Activated T-cell treated with anti-CD3 and anti-CD28 coated beads, Interleukin-2, amount 50 U/mL, for 72 hours (primary cell): ENCODE results near the gene RAB15. TPM values are rescaled to one million over a fixed set of nuclear protein-coding genes. Genes with fewer than 3 reads are reported as not detected.

Source experiments
- ATAC-seq, 2 donors: fragments of 150-1000 bp; cut with Tn5 transposase; replicated peaks in 1 of 2; 2 replicates each; pipeline ENCODE4 v1.10.0; 2021; ENCODE audit warnings: moderate library complexity in 2 of 2, mild to moderate bottlenecking in 1 of 2
- DNase-seq, 2 donors: peaks; one replicate each; pipeline ENCODE4 v3.0.0; 2021 to 2022; ENCODE audit warnings: mixed read lengths in 1 of 2
- H3K27ac Mint-ChIP-seq: one replicate; pipeline ENCODE4 v1.8.0; 2022; ENCODE audit warnings: mild to moderate bottlenecking, moderate library complexity, mixed read lengths
- H3K27me3 Mint-ChIP-seq: one replicate; pipeline ENCODE4 v1.8.0; 2022; ENCODE audit warnings: low read depth, mixed read lengths
- H3K36me3 Mint-ChIP-seq, 2 donors: one replicate each; pipeline ENCODE4 v1.8.0; 2022; ENCODE audit warnings: mixed read lengths in 2 of 2, mild to moderate bottlenecking in 1 of 2; ENCODE audit not compliant: insufficient read depth in 2 of 2
- H3K4me1 Mint-ChIP-seq: one replicate; pipeline ENCODE4 v1.8.0; 2022; ENCODE audit warnings: low read depth, mixed read lengths
- H3K4me3 Mint-ChIP-seq, 2 donors: one replicate each; pipeline ENCODE4 v1.8.0; 2022; ENCODE audit warnings: mild to moderate bottlenecking in 2 of 2, mixed read lengths in 2 of 2, moderate library complexity in 2 of 2
- H3K9me3 Mint-ChIP-seq, 2 donors: one replicate each; pipeline ENCODE4 v1.8.0; 2022; ENCODE audit warnings: mixed read lengths in 2 of 2
- total RNA-seq, 2 donors: library from RNA; stranded (reverse); gene quantifications; one replicate each; pipeline ENCODE4 v1.2.3, GENCODE V29; 2022

Gene RAB15
- total RNA-seq, 2 donors from 2014 or later = 4.4 to 6.0 TPM

DNA sequence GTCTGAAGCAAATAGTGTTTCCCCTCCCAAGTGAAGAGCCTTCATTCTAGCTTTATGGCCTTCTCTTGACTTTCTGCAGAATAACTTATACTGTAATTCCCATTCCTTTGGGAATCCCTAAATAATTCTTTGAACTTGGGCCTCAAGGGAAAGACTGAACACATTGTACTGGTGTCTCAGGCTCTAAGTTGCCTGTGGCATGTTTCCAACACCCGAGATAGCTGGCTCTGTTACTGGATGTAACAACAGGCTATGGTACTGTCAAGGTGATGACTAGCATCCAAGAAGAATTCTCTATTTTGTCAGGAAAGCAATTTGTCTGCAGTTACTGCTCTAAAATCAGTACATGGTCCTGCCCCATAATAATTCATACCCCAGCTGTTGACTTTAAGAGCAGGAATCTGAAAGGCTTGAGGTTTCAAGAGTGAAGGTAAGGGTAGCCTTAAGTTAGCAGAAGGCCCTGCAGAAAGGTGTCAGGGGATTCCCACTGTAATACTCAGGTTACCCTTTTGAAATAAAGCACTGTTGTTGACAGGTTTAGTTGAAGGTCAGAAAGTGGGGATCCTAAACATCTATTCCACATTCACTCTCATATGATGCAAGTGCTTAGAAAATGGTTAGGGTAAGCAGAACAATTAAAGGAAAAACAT lies 34.8 kb downstream of the RAB15 start:
- DNase-seq = no peak
- Mint-ChIP-seq H3K4me1 (peaks cover 54% of the 10 kb centered on the region), H3K9me3 (no peaks in the 10 kb centered on the region), H3K27ac (peak overlapping the region; percentile 84), H3K27me3 (no peaks in the 10 kb centered on the region), H3K36me3 (peaks cover 3 to 20% of the 10 kb centered on the region in 2 donors), H3K4me3 (peak overlapping the region in 1 of 2 donors; percentile 5)
- no peak for ATAC-seq

DNA sequence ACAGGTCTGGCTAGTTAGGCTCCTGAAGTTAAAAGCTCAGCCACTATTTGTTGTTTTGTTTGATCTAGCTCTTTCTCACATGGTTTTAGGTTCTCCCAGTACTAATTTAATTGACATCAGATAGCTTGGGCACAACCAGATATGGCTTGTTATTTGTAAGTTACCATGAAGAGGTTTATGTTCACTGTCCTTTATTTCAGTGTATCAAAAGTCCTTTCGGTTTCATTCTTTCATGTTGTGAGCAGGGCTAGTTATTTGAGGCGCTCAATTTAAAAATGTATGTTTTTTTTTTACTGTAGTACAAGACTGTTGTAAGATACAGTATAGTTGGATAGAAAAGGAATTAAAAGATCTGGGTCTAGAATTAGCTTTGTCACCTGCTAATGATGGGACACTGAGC lies 36.6 kb downstream of the RAB15 start:
- no peaks in the 10 kb centered on the region for H3K27me3 Mint-ChIP-seq
- H3K36me3 Mint-ChIP-seq = peaks cover 3 to 25% of the 10 kb centered on the region in 2 donors
- ATAC-seq (no peak), DNase-seq (no peak)
- peak overlapping the region; percentile 86 for H3K27ac Mint-ChIP-seq
- peak overlapping the region in 1 of 2 donors; percentile 82 for H3K4me3 Mint-ChIP-seq
- no peaks in the 10 kb centered on the region for H3K9me3 Mint-ChIP-seq
- H3K4me1 Mint-ChIP-seq = peaks cover 54% of the 10 kb centered on the region

GRCh38 chr14:64934338-64934929 lies 37.7 kb downstream of the RAB15 start:
- no peaks in the 10 kb centered on the region for H3K9me3 Mint-ChIP-seq
- ATAC-seq (no peak), DNase-seq (no peak)
- peaks cover 46% of the 10 kb centered on the region for H3K4me1 Mint-ChIP-seq
- peak overlapping the region; percentile 34 for H3K27ac Mint-ChIP-seq
- H3K27me3 Mint-ChIP-seq = no peaks in the 10 kb centered on the region
- H3K36me3 Mint-ChIP-seq = peaks cover 3 to 23% of the 10 kb centered on the region in 2 donors
- no peak overlapping the region for H3K4me3 Mint-ChIP-seq

GRCh38 chr14:64932231-64932630 lies 39.9 kb downstream of the RAB15 start:
- Mint-ChIP-seq H3K27me3 (no peaks in the 10 kb centered on the region), H3K27ac (no peak overlapping the region), H3K9me3 (no peaks in the 10 kb centered on the region), H3K4me3 (no peak overlapping the region), H3K4me1 (peaks cover 26% of the 10 kb centered on the region), H3K36me3 (peaks cover 3 to 15% of the 10 kb centered on the region in 2 donors)
- DNase-seq (no peak), ATAC-seq (no peak)

DNA sequence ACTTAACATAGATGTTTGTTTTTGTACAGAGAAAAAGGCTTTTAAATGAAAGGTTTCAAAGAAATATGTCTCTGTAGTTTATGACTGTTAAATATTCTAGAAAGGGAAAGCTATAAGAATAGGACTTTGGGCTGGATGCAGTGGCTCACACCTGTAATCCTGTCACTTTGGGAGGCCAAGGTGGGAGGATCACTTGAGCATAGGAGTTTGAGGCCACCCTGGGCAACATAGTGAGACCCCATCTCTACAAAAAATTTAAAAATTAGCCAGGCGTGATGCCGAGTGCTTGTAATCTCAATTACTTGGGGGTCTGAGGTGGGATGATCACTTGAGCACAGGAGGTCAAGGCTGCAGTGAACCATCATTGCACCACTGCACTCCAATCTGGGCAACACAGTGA lies 41.0 kb downstream of the RAB15 start:
- no peak for ATAC-seq
- H3K36me3 Mint-ChIP-seq = peaks cover 3 to 22% of the 10 kb centered on the region in 2 donors
- peak overlapping the region; percentile 87 for H3K27ac Mint-ChIP-seq
- H3K4me3 Mint-ChIP-seq = no peak overlapping the region
- H3K4me1 Mint-ChIP-seq = peaks cover 21% of the 10 kb centered on the region
- H3K27me3 Mint-ChIP-seq = no peaks in the 10 kb centered on the region
- no peak for DNase-seq
- no peaks in the 10 kb centered on the region for H3K9me3 Mint-ChIP-seq

DNA sequence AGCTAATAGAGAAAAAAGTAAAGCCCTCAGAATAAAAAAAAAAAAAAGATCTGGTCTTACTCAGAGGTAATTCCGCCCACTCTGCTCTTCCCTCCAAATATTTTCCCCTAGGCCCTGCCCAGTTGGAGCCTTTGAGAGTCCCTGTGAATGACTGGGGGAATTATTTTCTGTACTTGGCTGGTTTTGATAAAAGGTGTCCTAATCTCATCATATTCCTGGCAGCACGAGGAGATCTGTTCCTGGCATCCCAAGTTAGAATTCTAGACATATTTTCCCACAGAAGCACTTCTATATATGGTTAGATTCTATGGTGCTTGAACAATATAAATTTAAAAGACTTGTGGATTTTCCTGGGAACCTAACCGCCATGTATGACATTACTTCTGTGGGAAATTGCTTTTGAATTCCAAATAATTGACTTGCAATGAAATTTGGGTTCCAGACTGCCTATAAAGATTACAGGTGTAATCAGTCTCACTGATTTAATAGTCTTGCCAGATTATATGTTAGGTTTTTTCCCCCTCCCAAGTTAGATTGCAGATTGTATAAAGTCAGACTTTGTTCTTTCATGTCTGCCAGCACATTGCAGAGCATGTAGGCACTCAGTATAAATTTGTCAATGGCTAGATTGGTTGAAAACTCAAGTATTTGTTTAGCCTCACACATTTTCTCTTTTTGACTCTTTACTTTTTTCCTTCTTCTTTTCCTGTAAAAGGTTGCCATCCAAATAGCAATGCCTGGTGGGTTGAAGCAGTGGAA lies 41.9 kb downstream of the RAB15 start:
- H3K9me3 Mint-ChIP-seq = no peaks in the 10 kb centered on the region
- peaks cover 2 to 27% of the 10 kb centered on the region in 2 donors for H3K36me3 Mint-ChIP-seq

GRCh38 chr14:64929014-64929359 lies 43.1 kb downstream of the RAB15 start:
- no peak overlapping the region for H3K27ac Mint-ChIP-seq
- H3K27me3 Mint-ChIP-seq = no peaks in the 10 kb centered on the region
- no peaks in the 10 kb centered on the region for H3K9me3 Mint-ChIP-seq
- peaks cover 1 to 22% of the 10 kb centered on the region in 2 donors for H3K36me3 Mint-ChIP-seq
- DNase-seq (no peak), ATAC-seq (no peak)
- H3K4me3 Mint-ChIP-seq = no peak overlapping the region
- H3K4me1 Mint-ChIP-seq = peaks cover 14% of the 10 kb centered on the region

More for the DNA sequence above, 41.9 kb downstream of the RAB15 start:
- Mint-ChIP-seq H3K4me1 (peaks cover 22% of the 10 kb centered on the region), H3K27ac (peak overlapping the region; percentile 87), H3K4me3 (no peak overlapping the region), H3K27me3 (no peaks in the 10 kb centered on the region)
- DNase-seq (no peak), ATAC-seq (no peak)

DNA sequence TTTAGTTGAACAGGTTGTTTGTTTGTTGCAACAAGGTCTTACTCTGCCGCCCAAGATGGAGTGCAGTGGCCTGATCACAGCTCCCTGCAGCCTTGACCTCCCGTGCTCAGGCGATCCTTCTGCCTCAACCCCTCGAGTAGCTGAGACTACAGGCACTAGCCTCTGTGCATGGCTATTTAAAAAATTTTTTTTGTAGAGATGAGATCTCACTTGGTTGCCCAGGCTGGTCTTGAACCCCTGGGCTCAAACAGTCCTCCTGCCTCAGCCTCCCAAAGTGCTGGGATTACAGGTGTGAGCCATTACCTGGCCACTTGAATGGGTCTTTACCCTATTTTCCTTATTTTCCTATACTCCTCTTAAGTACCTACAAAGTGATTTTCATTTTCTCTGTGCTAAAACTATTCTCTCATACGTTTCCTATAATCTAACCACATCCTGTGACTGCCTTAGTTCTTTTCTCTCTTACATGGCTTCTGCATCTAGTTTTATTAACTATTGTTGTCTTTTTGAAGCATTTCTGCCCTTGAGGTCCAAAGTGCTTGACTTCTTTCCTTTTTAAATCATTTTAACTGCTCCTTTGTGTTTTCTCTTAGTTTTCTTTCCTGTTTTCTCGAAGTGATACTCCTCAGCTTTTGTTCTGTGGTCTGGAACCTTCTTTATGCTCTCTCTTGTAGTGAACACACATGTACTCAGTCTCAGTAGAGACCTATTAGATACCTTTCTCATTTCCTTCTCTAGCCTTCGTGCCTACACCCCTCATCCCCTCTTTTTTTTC lies 43.7 kb downstream of the RAB15 start:
- ATAC-seq (peak; percentile 72 to 82), DNase-seq (no peak)
- peaks cover 18% of the 10 kb centered on the region for H3K4me1 Mint-ChIP-seq
- peaks cover 1 to 24% of the 10 kb centered on the region in 2 donors for H3K36me3 Mint-ChIP-seq
- no peaks in the 10 kb centered on the region for H3K9me3 Mint-ChIP-seq
- no peak overlapping the region for H3K27ac Mint-ChIP-seq
- no peaks in the 10 kb centered on the region for H3K27me3 Mint-ChIP-seq
- no peak overlapping the region for H3K4me3 Mint-ChIP-seq

DNA sequence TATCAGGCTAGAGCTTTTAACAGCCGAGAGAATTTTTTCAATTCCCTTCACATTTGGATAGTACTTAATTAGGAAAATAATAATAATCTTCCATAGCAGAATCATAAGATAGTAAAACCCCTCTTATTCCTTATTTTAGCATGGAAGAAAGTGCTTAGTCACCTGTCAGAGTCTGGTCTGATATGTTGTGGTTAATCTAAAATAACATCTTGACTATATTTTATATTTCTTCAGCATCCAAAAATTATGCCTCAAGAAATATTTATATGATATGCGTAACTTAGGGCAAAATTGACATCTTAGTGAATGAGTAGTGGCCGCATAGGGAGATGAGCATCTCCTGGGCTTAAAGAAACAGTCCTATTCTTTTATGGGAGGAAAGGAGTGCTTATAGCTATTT lies 45.1 kb downstream of the RAB15 start:
- Mint-ChIP-seq H3K9me3 (no peaks in the 10 kb centered on the region), H3K36me3 (peaks cover 1 to 24% of the 10 kb centered on the region in 2 donors), H3K4me3 (no peak overlapping the region), H3K27me3 (no peaks in the 10 kb centered on the region), H3K4me1 (peaks cover 23% of the 10 kb centered on the region), H3K27ac (peak overlapping the region; percentile 92)
- no peak for DNase-seq
- no peak for ATAC-seq

DNA sequence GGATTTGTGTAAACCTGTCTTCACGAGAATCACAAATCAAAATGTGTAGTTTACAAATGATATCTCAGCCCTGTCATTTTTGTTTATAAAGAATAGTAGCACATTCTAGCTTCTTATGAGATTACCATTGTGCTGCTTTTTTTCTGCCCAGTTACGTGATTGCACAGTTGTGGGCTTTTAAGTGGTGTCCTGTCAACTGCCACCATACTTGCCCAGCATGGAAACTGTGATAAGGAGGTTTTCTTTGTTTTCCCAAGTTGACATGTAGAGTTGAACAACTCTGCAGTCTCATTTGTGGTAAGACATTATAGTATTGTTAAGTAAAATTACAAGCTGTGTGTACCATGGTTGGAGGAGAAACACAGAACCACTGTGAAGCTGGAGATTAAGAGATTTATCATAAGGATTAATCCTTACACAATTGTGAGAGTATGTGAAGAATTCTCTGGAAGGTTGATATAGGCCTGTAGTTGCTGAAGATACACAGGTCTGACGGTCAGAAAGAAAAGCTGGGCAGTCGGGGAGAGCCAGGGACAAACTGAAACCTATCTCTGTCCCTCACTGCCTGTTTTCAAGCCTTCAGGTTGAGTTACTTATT lies 45.6 kb downstream of the RAB15 start:
- H3K27me3 Mint-ChIP-seq = no peaks in the 10 kb centered on the region
- H3K4me1 Mint-ChIP-seq = peaks cover 29% of the 10 kb centered on the region
- peaks cover 1 to 24% of the 10 kb centered on the region in 2 donors for H3K36me3 Mint-ChIP-seq
- peak overlapping the region; percentile 92 for H3K27ac Mint-ChIP-seq
- H3K4me3 Mint-ChIP-seq = peak overlapping the region in 1 of 2 donors; percentile 43
- no peaks in the 10 kb centered on the region for H3K9me3 Mint-ChIP-seq
- DNase-seq (no peak), ATAC-seq (peak in 1 of 2 donors; percentile 40)

DNA sequence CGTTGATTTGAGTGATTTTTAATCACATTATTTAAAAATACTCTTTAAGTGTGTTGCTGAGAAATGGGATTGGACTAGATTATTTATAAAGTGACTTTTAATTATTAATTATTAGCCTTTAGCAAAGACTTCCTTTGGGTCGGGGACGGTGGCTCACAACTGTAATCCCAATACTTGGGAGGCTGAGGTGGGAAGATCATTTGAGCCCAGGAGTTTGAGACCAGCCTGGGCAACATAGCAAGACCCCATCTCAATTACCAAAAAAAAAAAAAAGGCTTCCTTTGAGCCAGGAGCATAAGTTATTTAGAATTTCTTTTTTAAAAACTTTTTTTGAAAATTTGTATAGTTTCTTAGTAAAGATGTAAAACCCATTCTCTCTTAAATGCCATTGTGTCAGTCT lies 49.1 kb downstream of the RAB15 start:
- ATAC-seq (no peak), DNase-seq (no peak)
- H3K4me1 Mint-ChIP-seq = peaks cover 61% of the 10 kb centered on the region
- H3K9me3 Mint-ChIP-seq = no peaks in the 10 kb centered on the region
- H3K27me3 Mint-ChIP-seq = no peaks in the 10 kb centered on the region
- H3K27ac Mint-ChIP-seq = no peak overlapping the region
- H3K4me3 Mint-ChIP-seq = no peak overlapping the region
- peaks cover 1 to 17% of the 10 kb centered on the region in 2 donors for H3K36me3 Mint-ChIP-seq

- no peak overlapping the region for H3K4me3 Mint-ChIP-seq
- ATAC-seq = no peak
- H3K27ac Mint-ChIP-seq = peak overlapping the region; percentile 31
- DNase-seq = no peak
- no peaks in the 10 kb centered on the region for H3K9me3 Mint-ChIP-seq
- H3K36me3 Mint-ChIP-seq = peaks cover 1 to 14% of the 10 kb centered on the region in 2 donors
- peaks cover 73% of the 10 kb centered on the region for H3K4me1 Mint-ChIP-seq
- no peaks in the 10 kb centered on the region for H3K27me3 Mint-ChIP-seq
Measured at GRCh38 chr14:64920465-64920864, 51.7 kb downstream of the RAB15 start.
